Upper lobe of left lung (tissue), 4 donors: ENCODE results near the gene GART.

Experiments used
- POLR2A ChIP-seq, 4 donors: fragments of 450-650 bp; IDR thresholded peaks; one replicate each; pipeline ENCODE4 v1.5.1; 2016 to 2017; ENCODE audit warnings: antibody characterized with exemption in 4 of 4, mild to moderate bottlenecking in 2 of 4
- POLR2AphosphoS5 ChIP-seq, 2 donors: sonication (generic); formaldehyde crosslinking; IDR thresholded peaks; one replicate each; pipeline ENCODE4 v1.5.1; 2017; ENCODE audit warnings: antibody characterized with exemption in 2 of 2
- TF ChIP-seq, protein P1 (sequence below), 6 experiments: fragments of 450-650 bp in 4 of 6; fragments of 200-600 bp in 2 of 6; sonication (generic) in 2 of 6; IDR thresholded peaks; one replicate each; pipeline ENCODE4 v1.5.1; 2016 to 2019; ENCODE audit warnings: antibody characterized with exemption in 6 of 6

GRCh38 chr21:33461538-33462250 lies 80.2 kb downstream of the GART start:
- TF ChIP-seq, protein P1, sequence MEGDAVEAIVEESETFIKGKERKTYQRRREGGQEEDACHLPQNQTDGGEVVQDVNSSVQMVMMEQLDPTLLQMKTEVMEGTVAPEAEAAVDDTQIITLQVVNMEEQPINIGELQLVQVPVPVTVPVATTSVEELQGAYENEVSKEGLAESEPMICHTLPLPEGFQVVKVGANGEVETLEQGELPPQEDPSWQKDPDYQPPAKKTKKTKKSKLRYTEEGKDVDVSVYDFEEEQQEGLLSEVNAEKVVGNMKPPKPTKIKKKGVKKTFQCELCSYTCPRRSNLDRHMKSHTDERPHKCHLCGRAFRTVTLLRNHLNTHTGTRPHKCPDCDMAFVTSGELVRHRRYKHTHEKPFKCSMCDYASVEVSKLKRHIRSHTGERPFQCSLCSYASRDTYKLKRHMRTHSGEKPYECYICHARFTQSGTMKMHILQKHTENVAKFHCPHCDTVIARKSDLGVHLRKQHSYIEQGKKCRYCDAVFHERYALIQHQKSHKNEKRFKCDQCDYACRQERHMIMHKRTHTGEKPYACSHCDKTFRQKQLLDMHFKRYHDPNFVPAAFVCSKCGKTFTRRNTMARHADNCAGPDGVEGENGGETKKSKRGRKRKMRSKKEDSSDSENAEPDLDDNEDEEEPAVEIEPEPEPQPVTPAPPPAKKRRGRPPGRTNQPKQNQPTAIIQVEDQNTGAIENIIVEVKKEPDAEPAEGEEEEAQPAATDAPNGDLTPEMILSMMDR (IDR thresholded peaks at IDR 0.05): no peak
- TF ChIP-seq POLR2AphosphoS5 (IDR thresholded peaks at IDR 0.05) (no peak), POLR2A (IDR thresholded peaks at IDR 0.05) (no peak)
